Gastroesophageal sphincter (tissue), 4 donors: ENCODE data around the gene DMGDH. TPM values are rescaled to one million over a fixed set of nuclear protein-coding genes. Genes with fewer than 3 reads are reported as not detected.

ENCODE experiments used
- ATAC-seq: fragments of 150-250 bp; one replicate; pipeline ENCODE4 v1.9.1; 2016; ENCODE audit warnings: mild to moderate bottlenecking, moderate library complexity
- H3K27ac ChIP-seq, 4 donors: fragments of 200-600 bp; sonication (generic) in 3 of 4; 1 replicate in 3 of 4; 2 replicates in 1 of 4; pipeline ENCODE4 v1.5.1; 2016 to 2019
- H3K27me3 ChIP-seq: fragments of 200-600 bp; sonication (generic); one replicate; pipeline ENCODE4 v1.5.1; 2019
- H3K36me3 ChIP-seq, 2 donors: fragments of 200-600 bp; sonication (generic); one replicate each; pipeline ENCODE4 v1.5.1; 2019; ENCODE audit warnings: control low read depth in 1 of 2
- H3K4me1 ChIP-seq, 3 donors: fragments of 200-600 bp; sonication (generic); 1 replicate in 2 of 3; 2 replicates in 1 of 3; pipeline ENCODE4 v1.5.1; 2016 to 2019; ENCODE audit warnings: control low read depth in 2 of 3
- H3K4me3 ChIP-seq, 2 donors: fragments of 200-600 bp; sonication (generic); one replicate each; pipeline ENCODE4 v1.5.1; 2019; ENCODE audit warnings: mild to moderate bottlenecking in 1 of 2, moderate library complexity in 1 of 2
- H3K9me3 ChIP-seq, 3 donors: fragments of 200-600 bp; sonication (generic); one replicate each; pipeline ENCODE4 v1.5.1; 2017 to 2019; ENCODE audit warnings: control low read depth in 2 of 3
- CTCF ChIP-seq, 4 experiments: fragments of 200-600 bp in 2 of 4; fragments of 450-650 bp in 2 of 4; sonication (generic) in 1 of 4; IDR thresholded peaks; one replicate each; pipeline ENCODE4 v1.5.1; 2017 to 2019; ENCODE audit warnings: antibody characterized with exemption in 4 of 4, mild to moderate bottlenecking in 2 of 4, moderate library complexity in 2 of 4
- EP300 ChIP-seq: sonication (generic); formaldehyde crosslinking; IDR thresholded peaks from one replicate; pipeline ENCODE4 v1.6.1; 2017; ENCODE audit warnings: antibody characterized with exemption, mild to moderate bottlenecking
- POLR2A ChIP-seq, 2 donors: fragments of 450-650 bp; IDR thresholded peaks; one replicate each; pipeline ENCODE4 v1.6.1; 2017; ENCODE audit warnings: antibody characterized with exemption in 2 of 2, mild to moderate bottlenecking in 2 of 2, moderate library complexity in 1 of 2
- POLR2AphosphoS5 ChIP-seq: sonication (generic); formaldehyde crosslinking; IDR thresholded peaks from one replicate; pipeline ENCODE4 v1.6.1; 2017; ENCODE audit warnings: antibody characterized with exemption
- WGBS, 2 donors: methylation state at CpG; one replicate each; pipeline ENCODE4 v1.1.5; 2018; ENCODE audit warnings: low coverage in 1 of 2; 5-methylcytosine and 5-hydroxymethylcytosine counted together
- total RNA-seq, 4 donors: library from RNA; depleted of rRNA; stranded (reverse); fragments of >200 nt; gene quantifications; one replicate each; pipeline ENCODE4 v1.1.0, GENCODE V29; 2016

Gene DMGDH
- total RNA-seq, 4 donors from 2014 or later = 4.7 to 7.3 (median 6.0) TPM

DNA sequence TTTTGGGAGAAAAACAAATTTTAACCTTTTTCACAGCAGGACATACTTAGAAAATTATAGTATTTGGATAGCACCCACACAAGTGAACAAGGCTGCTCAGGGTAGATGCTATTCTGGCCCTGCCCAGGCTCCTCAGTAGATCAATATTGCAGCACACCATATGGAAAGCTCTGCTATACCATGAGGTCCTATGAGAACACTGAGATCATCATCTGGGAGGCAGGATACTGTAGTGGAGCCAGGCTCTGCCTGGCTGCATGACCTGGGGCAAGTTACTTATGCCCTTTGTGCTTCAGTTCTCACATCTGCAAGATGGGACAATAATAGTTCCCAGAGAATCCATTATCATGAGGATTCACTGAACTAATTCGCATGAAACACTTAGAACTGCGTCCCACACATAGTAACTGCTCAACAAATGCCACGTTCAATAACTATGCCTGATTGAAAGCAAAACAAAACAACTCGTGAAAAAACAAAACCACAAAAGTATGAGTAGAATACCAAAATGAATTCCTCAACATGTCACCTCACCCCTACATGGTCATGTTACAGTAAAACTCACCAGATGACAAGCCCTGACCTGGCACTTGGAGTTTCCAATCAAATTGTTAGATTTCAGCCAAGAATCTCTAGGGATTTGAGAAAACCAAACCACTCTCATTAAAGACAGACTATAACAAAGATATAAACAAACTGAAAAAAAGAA, 116.2 kb downstream of the DMGDH start:
- H3K36me3 ChIP-seq = peaks cover 0 to 15% of the 10 kb centered on the region in 2 donors
- H3K9me3 ChIP-seq = no peaks in the 10 kb centered on the region
- no peak overlapping the region for H3K27ac ChIP-seq
- TF ChIP-seq EP300 = no peak
- no peak for TF ChIP-seq POLR2A (IDR thresholded peaks at IDR 0.05)
- no peak for TF ChIP-seq CTCF (IDR thresholded peaks at IDR 0.05)
- no peak for TF ChIP-seq POLR2AphosphoS5
- H3K4me3 ChIP-seq = no peak overlapping the region
- ATAC-seq = no peak
- H3K4me1 ChIP-seq = peaks cover 0 to 8% (median 0%) of the 10 kb centered on the region in 3 donors
- 88 to 100% methylated on average over 4 of the region's 4 CpGs for WGBS, 2 donors
- H3K27me3 ChIP-seq = no peaks in the 10 kb centered on the region

Other genes starting within 250 kb of the DMGDH start
- 100 to 1,000 TPM in 1 of 4 donors, 10 to 100 TPM in 3; 23.0 to 109 (median 52.6) TPM for gene ARSB, start 84.4 kb downstream of the DMGDH start, total RNA-seq
- gene BHMT2, start 93 bp upstream of the DMGDH start, total RNA-seq = 100 to 1,000 TPM in 1 of 4 donors, 10 to 100 TPM in 3; 41.9 to 105 (median 54.8) TPM
- 10 to 100 TPM in 1 of 4 donors, 1 to 10 TPM in 2, not detected in 1; 1.9 to 10.8 (median 2.7) TPM for gene BHMT, start 42.1 kb upstream of the DMGDH start, total RNA-seq
- gene JMY, start 166.5 kb upstream of the DMGDH start, total RNA-seq = 10 to 100 TPM; 33.1 to 54.2 (median 46.5) TPM